ENCODE measurements around the gene AK4. TPM values are rescaled to one million over a fixed set of nuclear protein-coding genes. Genes with fewer than 3 reads are reported as not detected.
"Not testable (repeated sequence)": the region's sequence is repeated elsewhere in the genome, so short reads cannot be mapped to it uniquely, and the experiment has no call there.

The AK4 gene
- 23.1 and 30.3 TPM in 2 replicates for total RNA-seq (2012; rRNA removed)
- polyA plus RNA-seq (2012; rRNA removed), result 7.7 and 12.4 TPM in 2 replicates
- 4.8 and 7.6 TPM in 2 replicates for polyA plus RNA-seq (2012; cell fraction: cytosol; rRNA removed)
- 1.4 and 6.5 TPM in 2 replicates for polyA plus RNA-seq (2012; cell fraction: nucleus; rRNA removed; ENCODE audit: low replicate concordance)
- Bru-seq, nascent RNA, result percentile 54 among the genes with signal in this experiment
- BruChase-seq, experiment 1, labeled RNA remaining after a 6-hour chase, result percentile 51 among the genes with signal in this experiment
- percentile 47 among the genes with signal in this experiment for BruChase-seq, experiment 2, labeled RNA remaining after a 2-hour chase
- long read RNA-seq, full-length matches to known transcripts, result 14 of 17 reads
- long read RNA-seq, partial matches to known transcripts, result 0 of 17 reads
- long read RNA-seq, other reads (novel, unspliced or antisense), result 3 of 17 reads

DNA sequence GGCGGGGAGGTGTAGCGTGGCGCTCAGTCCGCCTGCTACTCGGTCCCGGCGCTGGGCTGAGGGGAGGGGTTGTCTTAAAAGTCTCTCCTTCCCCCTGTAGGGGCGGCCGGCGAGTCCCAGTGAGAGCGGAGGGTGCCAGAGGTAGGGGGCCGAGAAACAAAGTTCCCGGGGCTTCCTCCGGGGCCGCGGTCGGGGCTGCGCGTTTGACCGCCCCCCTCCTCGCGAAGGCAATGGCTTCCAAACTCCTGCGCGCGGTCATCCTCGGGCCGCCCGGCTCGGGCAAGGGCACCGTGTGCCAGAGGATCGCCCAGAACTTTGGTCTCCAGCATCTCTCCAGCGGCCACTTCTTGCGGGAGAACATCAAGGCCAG, at the start of gene AK4:
Gene AK4, plus strand, starts transcription at position 26 of the 370 bp plus-strand sequence. Its CDS starts 205 bp downstream, at position 231.
- POLR2A ChIA-PET (ENCODE audit: unreplicated experiment); DNase-seq; H3K56ac ChIP-seq (ENCODE audit: extremely low read depth, insufficient read depth, low read length); H3K4ac ChIP-seq (ENCODE audit: low read depth, low read length); H3K9me3 ChIP-seq (ENCODE audit: control insufficient read depth, insufficient read depth, low read length); H3K4me1 ChIP-seq (ENCODE audit: control insufficient read depth, insufficient read depth, low read length); in situ Hi-C loops (cut with MboI; ENCODE audit: low sequenced_read_pairs); H3K9me1 ChIP-seq (ENCODE audit: insufficient read depth, low read length); H3K14ac ChIP-seq (replicated peaks; ENCODE audit: low read depth, low read length); H3K36me3 ChIP-seq (ENCODE audit: control insufficient read depth, insufficient read depth, low read length); H2BK120ac ChIP-seq (ENCODE audit: low read depth, low read length); CTCF ChIA-PET; H2AK5ac ChIP-seq (ENCODE audit: low read depth, low read length); H3K23ac ChIP-seq (ENCODE audit: low read depth, low read length); H2BK20ac ChIP-seq (ENCODE audit: low read depth, low read length); H2BK15ac ChIP-seq (ENCODE audit: low read depth, low read length); H4K91ac ChIP-seq (ENCODE audit: insufficient read depth, low read depth, low read length); H4K20me1 ChIP-seq (ENCODE audit: insufficient read depth, low read length); dilution Hi-C loops (cut with HindIII; ENCODE audit: low sequenced_read_pairs, unreplicated experiment); H3K79me1 ChIP-seq (ENCODE audit: low read depth in 1 of 2, low read length in 2 of 2); BruUV-seq (replicated peaks): not testable (repeated sequence)
- peak within 1 kb of the TSS; percentile 84 for H4K5ac ChIP-seq (ENCODE audit: low read depth, low read length)
- H2BK5ac ChIP-seq (ENCODE audit: low read depth, low read length, poor library complexity, severe bottlenecking), result peak within 1 kb of the TSS; percentile 14
- H2AFZ ChIP-seq (replicated peaks; ENCODE audit: low read length, poor library complexity), result peak within 1 kb of the TSS; percentile 91
- peak within 1 kb of the TSS; percentile 98 for H3K4me3 ChIP-seq (ENCODE audit: insufficient read depth, low read depth, low read length)
- peak within 1 kb of the TSS; percentile 61; the same call in 1 of the 2 replicates for H3K18ac ChIP-seq (ENCODE audit: low read depth, low read length)
- H3K27me3 ChIP-seq (ENCODE audit: control insufficient read depth, insufficient read depth, low read length), result peaks cover 29% of the 10 kb centered on the region
- peak within 1 kb of the TSS; percentile 60; the same call in 1 of the 2 replicates for H3K27ac ChIP-seq (ENCODE audit: insufficient read depth, low read length)
- H4K8ac ChIP-seq (ENCODE audit: low read depth in 2 of 2, low read length in 2 of 2), result peak within 1 kb of the TSS in 1 of 2 experiments; percentile 58; a peak in 2 of 4 replicates
- H3K9ac ChIP-seq (ENCODE audit: low read depth, low read length), result peak within 1 kb of the TSS; percentile 73; the same call in 1 of the 2 replicates
- no CpG with 5 or more reads among the region's 33 CpGs for WGBS, 2 experiments (ENCODE audit: extremely low coverage in 2 of 2, insufficient read length in 1 of 2)
- peak; percentile 31 for ATAC-seq (ENCODE audit: low read depth)
- intact Hi-C loops (cut with micrococcal nuclease), result loop anchor here (5.0 kb wide), 1 partner anchor 49 kb away; no protein-coding TSS in a partner anchor
- peak within 1 kb of the TSS; percentile 97 for H3K4me2 ChIP-seq (ENCODE audit: low read depth, low read length)
- peak within 1 kb of the TSS; percentile 30 for H2AK9ac ChIP-seq (replicated peaks; ENCODE audit: low read depth, low read length, poor library complexity)

Data from IMR-90 (cell line).